ENCODE measurements around the gene ACER3. TPM values are rescaled to one million over a fixed set of nuclear protein-coding genes. Genes with fewer than 3 reads are reported as not detected.

The ACER3 gene
- total and polyA plus RNA-seq, 2 of the 4 experiments (the other 2 are of a cell fraction), result 3.5 to 10.0 TPM

GRCh38 chr11:76987203-76987602 is 126.5 kb downstream of the ACER3 start:
- intact Hi-C loops (cut with micrococcal nuclease), result no loop called here
- dilution Hi-C loops (cut with HindIII; ENCODE audit: low sequenced_read_pairs, unreplicated experiment), result no loop called here

More at GRCh38 chr11:76987203-76987602, 126.5 kb downstream of the ACER3 start:
- in situ Hi-C loops (cut with MboI; ENCODE audit: low sequenced_read_pairs), result no loop called here
- Histone ChIP-seq H3K9ac (ENCODE audit: low read depth, low read length) (no peak overlapping the region), H4K8ac (ENCODE audit: low read depth in 2 of 2, low read length in 2 of 2) (no peak overlapping the region), H3K56ac (ENCODE audit: extremely low read depth, insufficient read depth, low read length) (no peak overlapping the region), H2AK5ac (ENCODE audit: low read depth, low read length) (no peak overlapping the region), H3K4me2 (ENCODE audit: low read depth, low read length) (no peak overlapping the region), H3K9me1 (ENCODE audit: insufficient read depth, low read length) (no peaks in the 10 kb centered on the region), H2BK5ac (ENCODE audit: low read depth, low read length, poor library complexity, severe bottlenecking) (no peak overlapping the region), H2BK20ac (ENCODE audit: low read depth, low read length) (no peak overlapping the region), H2AFZ (replicated peaks; ENCODE audit: low read length, poor library complexity) (no peak overlapping the region), H3K36me3 (ENCODE audit: control insufficient read depth, insufficient read depth, low read length) (no peaks in the 10 kb centered on the region), H4K5ac (ENCODE audit: low read depth, low read length) (no peak overlapping the region), H3K4ac (ENCODE audit: low read depth, low read length) (no peak overlapping the region), H2AK9ac (replicated peaks; ENCODE audit: low read depth, low read length, poor library complexity) (no peak overlapping the region), H3K18ac (ENCODE audit: low read depth, low read length) (no peak overlapping the region), H3K23ac (ENCODE audit: low read depth, low read length) (no peak overlapping the region), H3K14ac (replicated peaks; ENCODE audit: low read depth, low read length) (no peak overlapping the region), H2BK120ac (ENCODE audit: low read depth, low read length) (no peak overlapping the region), H3K79me1 (ENCODE audit: low read depth in 1 of 2, low read length in 2 of 2) (no peaks in the 10 kb centered on the region), H4K91ac (ENCODE audit: insufficient read depth, low read depth, low read length) (no peak overlapping the region), H3K27ac (ENCODE audit: insufficient read depth, low read length) (no peak overlapping the region), H3K4me1 (ENCODE audit: control insufficient read depth, insufficient read depth, low read length) (no peaks in the 10 kb centered on the region), H4K20me1 (ENCODE audit: insufficient read depth, low read length) (no peaks in the 10 kb centered on the region), H3K9me3 (ENCODE audit: control insufficient read depth, insufficient read depth, low read length) (no peaks in the 10 kb centered on the region), H2BK15ac (ENCODE audit: low read depth, low read length) (no peak overlapping the region), H3K27me3 (ENCODE audit: control insufficient read depth, insufficient read depth, low read length) (no peaks in the 10 kb centered on the region), H3K4me3 (ENCODE audit: insufficient read depth, low read depth, low read length) (no peak overlapping the region)
- DNase-seq (no peak), ATAC-seq (ENCODE audit: low read depth) (no peak)
- ChIA-PET CTCF (no interaction called here), POLR2A (ENCODE audit: unreplicated experiment) (no interaction called here)
- no CpG with 5 or more reads among the region's 1 CpG for WGBS, 2 experiments (ENCODE audit: extremely low coverage in 2 of 2, insufficient read length in 1 of 2)
- no TSS peak for BruUV-seq (replicated peaks)
- no peak for TF ChIP-seq RCOR1 (IDR thresholded peaks at IDR 0.05; ENCODE audit: insufficient replicate concordance, low read length)
- no peak for TF ChIP-seq NFE2L2 (IDR thresholded peaks at IDR 0.05; ENCODE audit: low read depth, low read length)
- no peak for TF ChIP-seq CHD1 (IDR thresholded peaks at IDR 0.05; ENCODE audit: low read depth, low read length)
- TF ChIP-seq MAZ (IDR thresholded peaks at IDR 0.05; ENCODE audit: borderline replicate concordance, low read depth, low read length), result no peak
- TF ChIP-seq RAD21 (IDR thresholded peaks at IDR 0.05; ENCODE audit: low read length), result no peak
- no peak for TF ChIP-seq USF2 (IDR thresholded peaks at IDR 0.05; ENCODE audit: low read depth, low read length)
- TF ChIP-seq MXI1 (IDR thresholded peaks at IDR 0.05; ENCODE audit: borderline replicate concordance, low read depth, low read length), result no peak
- no peak for TF ChIP-seq ELK1 (IDR thresholded peaks at IDR 0.05; ENCODE audit: borderline replicate concordance, low read depth, low read length)
- TF ChIP-seq POLR2A (IDR thresholded peaks at IDR 0.05; ENCODE audit: low read depth, low read length), result no peak
- no peak for TF ChIP-seq MAFK (IDR thresholded peaks at IDR 0.05; ENCODE audit: low read depth, low read length)
- no peak for TF ChIP-seq BHLHE40 (IDR thresholded peaks at IDR 0.05; ENCODE audit: low read depth, low read length)
- no peak for TF ChIP-seq SMC3 (IDR thresholded peaks at IDR 0.05; ENCODE audit: low read depth, low read length)
- TF ChIP-seq CTCF (conservative IDR thresholded peaks at IDR 0.05; ENCODE audit: low read depth, low read length), result no peak
